ENCODE results near the gene NEO1. TPM values are rescaled to one million over a fixed set of nuclear protein-coding genes. Genes with fewer than 3 reads are reported as not detected.

NEO1 gene
- polyA plus RNA-seq, 4 donors, result 8.4 to 162 (median 21.7) TPM

GRCh38 chr15:73338606-73339374, 286.5 kb downstream of the NEO1 start:
- 71 to 76% (median 74%) methylated on average over 9 of the region's 9 CpGs for WGBS, 3 donors
- FAIRE-seq (no peak), DNase-seq (no peak)

DNA sequence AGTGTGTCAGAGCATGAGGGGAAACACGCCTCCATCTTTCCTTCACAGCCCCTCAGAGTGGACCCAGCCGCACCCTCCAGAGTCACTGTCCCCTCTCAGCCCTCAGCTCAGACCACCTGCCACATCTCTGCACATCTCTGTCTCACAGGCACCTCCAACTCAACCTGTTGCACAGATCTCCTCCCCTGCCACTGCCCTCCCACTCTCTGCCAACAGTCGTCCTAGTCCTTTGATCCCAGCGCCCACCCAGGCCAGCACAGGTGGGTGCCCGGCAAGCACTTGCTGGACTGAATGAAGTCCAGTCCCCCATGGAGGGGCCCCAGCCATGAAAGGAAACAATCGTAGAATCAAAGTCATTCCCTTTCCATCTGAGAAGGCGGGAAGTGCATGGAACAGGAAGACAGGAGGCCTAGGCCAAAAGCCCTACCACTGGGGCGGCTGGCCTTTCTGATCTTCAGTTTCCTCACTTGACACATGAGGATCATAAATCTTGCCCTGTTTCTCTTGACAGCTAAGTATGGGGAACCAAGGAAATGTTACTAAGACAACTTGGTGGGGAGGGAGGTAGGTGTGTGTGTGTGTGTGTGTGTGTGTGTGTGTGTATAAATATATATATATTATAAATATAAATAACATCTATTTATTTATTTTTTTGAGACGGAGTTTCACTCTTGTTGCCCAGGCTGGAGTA, 288.4 kb downstream of the NEO1 start:
- Histone ChIP-seq H3K4me1 (ENCODE audit: control insufficient read depth in 3 of 3, insufficient read depth in 2 of 3, low read depth in 1 of 3, low read length in 2 of 3) (no peaks in the 10 kb centered on the region), H3K27ac (ENCODE audit: low read depth in 1 of 3, low read length in 2 of 3) (no peak overlapping the region), H3K36me3 (ENCODE audit: control insufficient read depth in 3 of 3, insufficient read depth in 2 of 3, low read depth in 1 of 3, low read length in 3 of 3) (no peaks in the 10 kb centered on the region), H3K27me3 (ENCODE audit: control insufficient read depth in 3 of 3, insufficient read depth in 3 of 3, low read length in 3 of 3) (peaks cover 0 to 2% (median 0%) of the 10 kb centered on the region in 3 donors), H3K4me3 (ENCODE audit: low read depth in 1 of 3, low read length in 3 of 3) (no peak overlapping the region), H3K9me3 (ENCODE audit: control insufficient read depth in 2 of 2, insufficient read depth in 1 of 2, low read depth in 1 of 2, low read length in 1 of 2) (peaks cover 0 to 4% of the 10 kb centered on the region in 2 donors)
- no peak for FAIRE-seq
- no peak for DNase-seq
- WGBS, 3 donors, result 69 to 78% (median 74%) methylated on average over 9 of the region's 9 CpGs

More at GRCh38 chr15:73338606-73339374, 286.5 kb downstream of the NEO1 start:
- Histone ChIP-seq H3K27ac (ENCODE audit: low read depth in 1 of 3, low read length in 2 of 3) (no peak overlapping the region), H3K4me1 (ENCODE audit: control insufficient read depth in 3 of 3, insufficient read depth in 2 of 3, low read depth in 1 of 3, low read length in 2 of 3) (no peaks in the 10 kb centered on the region), H3K9me3 (ENCODE audit: control insufficient read depth in 2 of 2, insufficient read depth in 1 of 2, low read depth in 1 of 2, low read length in 1 of 2) (peaks cover 0 to 4% of the 10 kb centered on the region in 2 donors), H3K27me3 (ENCODE audit: control insufficient read depth in 3 of 3, insufficient read depth in 3 of 3, low read length in 3 of 3) (peaks cover 0 to 2% (median 0%) of the 10 kb centered on the region in 3 donors), H3K4me3 (ENCODE audit: low read depth in 1 of 3, low read length in 3 of 3) (no peak overlapping the region), H3K36me3 (ENCODE audit: control insufficient read depth in 3 of 3, insufficient read depth in 2 of 3, low read depth in 1 of 3, low read length in 3 of 3) (no peaks in the 10 kb centered on the region)

- peaks cover 0 to 2% (median 0%) of the 10 kb centered on the region in 3 donors for H3K27me3 ChIP-seq (ENCODE audit: control insufficient read depth in 3 of 3, insufficient read depth in 3 of 3, low read length in 3 of 3)
- no peak overlapping the region for H3K4me3 ChIP-seq (ENCODE audit: low read depth in 1 of 3, low read length in 3 of 3)
- H3K27ac ChIP-seq (ENCODE audit: low read depth in 1 of 3, low read length in 2 of 3), result no peak overlapping the region
- DNase-seq (no peak), FAIRE-seq (no peak)
- WGBS, 3 donors, result 80 to 83% (median 81%) methylated on average over 14 of the region's 14 CpGs
- H3K4me1 ChIP-seq (ENCODE audit: control insufficient read depth in 3 of 3, insufficient read depth in 2 of 3, low read depth in 1 of 3, low read length in 2 of 3), result no peaks in the 10 kb centered on the region
- peaks cover 0 to 4% of the 10 kb centered on the region in 2 donors for H3K9me3 ChIP-seq (ENCODE audit: control insufficient read depth in 2 of 2, insufficient read depth in 1 of 2, low read depth in 1 of 2, low read length in 1 of 2)
- no peaks in the 10 kb centered on the region for H3K36me3 ChIP-seq (ENCODE audit: control insufficient read depth in 3 of 3, insufficient read depth in 2 of 3, low read depth in 1 of 3, low read length in 3 of 3)
Observed at GRCh38 chr15:73341886-73342600, 289.8 kb downstream of the NEO1 start.

- Histone ChIP-seq H3K27ac (ENCODE audit: low read depth in 1 of 3, low read length in 2 of 3) (no peak overlapping the region), H3K27me3 (ENCODE audit: control insufficient read depth in 3 of 3, insufficient read depth in 3 of 3, low read length in 3 of 3) (no peaks in the 10 kb centered on the region)
- no peak for DNase-seq
Observed at GRCh38 chr15:73344056-73344455, 291.8 kb downstream of the NEO1 start.

DNA sequence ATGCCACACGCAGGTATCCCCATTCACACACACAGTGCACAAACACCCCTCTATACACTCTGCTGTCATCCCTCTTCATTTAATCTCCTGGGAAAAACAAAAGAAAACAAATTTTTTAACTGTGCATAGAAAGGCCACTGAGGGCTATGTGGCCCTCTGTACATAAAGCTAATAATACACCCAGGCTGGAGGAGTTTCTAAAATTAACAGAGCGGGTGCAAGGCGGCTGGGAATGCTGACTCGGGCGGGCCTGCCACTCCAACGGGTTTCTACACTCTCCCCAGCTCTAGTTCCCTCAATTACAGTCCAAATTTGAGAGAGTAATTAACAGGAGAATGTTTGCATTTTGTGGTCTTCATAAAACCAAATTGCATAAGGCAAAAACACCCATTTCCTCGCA, 293.4 kb downstream of the NEO1 start:
- Histone ChIP-seq H3K36me3 (ENCODE audit: control insufficient read depth in 3 of 3, insufficient read depth in 2 of 3, low read depth in 1 of 3, low read length in 3 of 3) (no peaks in the 10 kb centered on the region), H3K9me3 (ENCODE audit: control insufficient read depth in 2 of 2, insufficient read depth in 1 of 2, low read depth in 1 of 2, low read length in 1 of 2) (peaks cover 0 to 4% of the 10 kb centered on the region in 2 donors), H3K27me3 (ENCODE audit: control insufficient read depth in 3 of 3, insufficient read depth in 3 of 3, low read length in 3 of 3) (peaks cover 0 to 5% (median 0%) of the 10 kb centered on the region in 3 donors), H3K4me3 (ENCODE audit: low read depth in 1 of 3, low read length in 3 of 3) (no peak overlapping the region), H3K27ac (ENCODE audit: low read depth in 1 of 3, low read length in 2 of 3) (no peak overlapping the region), H3K4me1 (ENCODE audit: control insufficient read depth in 3 of 3, insufficient read depth in 2 of 3, low read depth in 1 of 3, low read length in 2 of 3) (no peaks in the 10 kb centered on the region)
- 79 to 81% (median 79%) methylated on average over 7 of the region's 7 CpGs for WGBS, 3 donors
- FAIRE-seq (no peak), DNase-seq (no peak)

More at GRCh38 chr15:73344056-73344455, 291.8 kb downstream of the NEO1 start:
- Histone ChIP-seq H3K4me1 (ENCODE audit: control insufficient read depth in 3 of 3, insufficient read depth in 2 of 3, low read depth in 1 of 3, low read length in 2 of 3) (no peaks in the 10 kb centered on the region), H3K9me3 (ENCODE audit: control insufficient read depth in 2 of 2, insufficient read depth in 1 of 2, low read depth in 1 of 2, low read length in 1 of 2) (peaks cover 0 to 4% of the 10 kb centered on the region in 2 donors), H3K36me3 (ENCODE audit: control insufficient read depth in 3 of 3, insufficient read depth in 2 of 3, low read depth in 1 of 3, low read length in 3 of 3) (no peaks in the 10 kb centered on the region), H3K4me3 (ENCODE audit: low read depth in 1 of 3, low read length in 3 of 3) (no peak overlapping the region)
- no peak for FAIRE-seq
- WGBS, 3 donors, result 76 to 86% (median 83%) methylated on average over 3 of the region's 3 CpGs

GRCh38 chr15:73346735-73347312, 294.6 kb downstream of the NEO1 start:
- Histone ChIP-seq H3K27me3 (ENCODE audit: control insufficient read depth in 3 of 3, insufficient read depth in 3 of 3, low read length in 3 of 3) (peaks cover 0 to 10% (median 0%) of the 10 kb centered on the region in 3 donors), H3K36me3 (ENCODE audit: control insufficient read depth in 3 of 3, insufficient read depth in 2 of 3, low read depth in 1 of 3, low read length in 3 of 3) (no peaks in the 10 kb centered on the region), H3K4me1 (ENCODE audit: control insufficient read depth in 3 of 3, insufficient read depth in 2 of 3, low read depth in 1 of 3, low read length in 2 of 3) (no peaks in the 10 kb centered on the region), H3K4me3 (ENCODE audit: low read depth in 1 of 3, low read length in 3 of 3) (no peak overlapping the region), H3K27ac (ENCODE audit: low read depth in 1 of 3, low read length in 2 of 3) (no peak overlapping the region), H3K9me3 (ENCODE audit: control insufficient read depth in 2 of 2, insufficient read depth in 1 of 2, low read depth in 1 of 2, low read length in 1 of 2) (peaks cover 0 to 4% of the 10 kb centered on the region in 2 donors)
- DNase-seq, result peak; percentile 67 to 83
- FAIRE-seq, result no peak
- 9 to 24% (median 16%) methylated on average over 9 of the region's 9 CpGs for WGBS, 3 donors

GRCh38 chr15:73349191-73349590, 296.9 kb downstream of the NEO1 start:
- no peaks in the 10 kb centered on the region for H3K4me1 ChIP-seq (ENCODE audit: control insufficient read depth in 3 of 3, insufficient read depth in 2 of 3, low read depth in 1 of 3, low read length in 2 of 3)
- FAIRE-seq, result no peak
- no peaks in the 10 kb centered on the region for H3K36me3 ChIP-seq (ENCODE audit: control insufficient read depth in 3 of 3, insufficient read depth in 2 of 3, low read depth in 1 of 3, low read length in 3 of 3)
- no peak overlapping the region for H3K27ac ChIP-seq (ENCODE audit: low read depth in 1 of 3, low read length in 2 of 3)
- no peak for DNase-seq
- no peak overlapping the region for H3K4me3 ChIP-seq (ENCODE audit: low read depth in 1 of 3, low read length in 3 of 3)
- no peaks in the 10 kb centered on the region for H3K9me3 ChIP-seq (ENCODE audit: control insufficient read depth in 2 of 2, insufficient read depth in 1 of 2, low read depth in 1 of 2, low read length in 1 of 2)
- H3K27me3 ChIP-seq (ENCODE audit: control insufficient read depth in 3 of 3, insufficient read depth in 3 of 3, low read length in 3 of 3), result peaks cover 0 to 13% (median 3%) of the 10 kb centered on the region in 3 donors

GRCh38 chr15:73352082-73352481, 299.8 kb downstream of the NEO1 start:
- 81 to 83% (median 81%) methylated on average over 10 of the region's 10 CpGs for WGBS, 3 donors
- Histone ChIP-seq H3K27ac (ENCODE audit: low read depth in 1 of 3, low read length in 2 of 3) (no peak overlapping the region), H3K27me3 (ENCODE audit: control insufficient read depth in 3 of 3, insufficient read depth in 3 of 3, low read length in 3 of 3) (peaks cover 0 to 13% (median 3%) of the 10 kb centered on the region in 3 donors), H3K36me3 (ENCODE audit: control insufficient read depth in 3 of 3, insufficient read depth in 2 of 3, low read depth in 1 of 3, low read length in 3 of 3) (no peaks in the 10 kb centered on the region), H3K4me1 (ENCODE audit: control insufficient read depth in 3 of 3, insufficient read depth in 2 of 3, low read depth in 1 of 3, low read length in 2 of 3) (no peaks in the 10 kb centered on the region), H3K9me3 (ENCODE audit: control insufficient read depth in 2 of 2, insufficient read depth in 1 of 2, low read depth in 1 of 2, low read length in 1 of 2) (no peaks in the 10 kb centered on the region), H3K4me3 (ENCODE audit: low read depth in 1 of 3, low read length in 3 of 3) (no peak overlapping the region)
- no peak for DNase-seq
- no peak for FAIRE-seq

All from small intestine (tissue), 7 donors.